Mesendoderm (in vitro differentiated cells): ENCODE results near the gene PTGR1.

ENCODE experiments used
- DNase-seq: peaks from one replicate; pipeline ENCODE4 v3.0.0; 2013
- H2AK5ac ChIP-seq: 2 replicates; pipeline ENCODE4 v1.6.1; 2013; ENCODE audit warnings: low read length, inconsistent platforms
- H2BK120ac ChIP-seq: 2 replicates; pipeline ENCODE4 v1.6.1; 2013; ENCODE audit warnings: low read depth, mild to moderate bottlenecking, low read length, moderate library complexity, mixed read lengths
- H2BK15ac ChIP-seq: replicated peaks from 2 replicates; pipeline ENCODE4 v1.6.1; 2013; ENCODE audit warnings: low read depth, mild to moderate bottlenecking, moderate library complexity
- H2BK5ac ChIP-seq: 2 replicates; pipeline ENCODE4 v1.6.1; 2013; ENCODE audit warnings: low read length, inconsistent platforms
- H3K18ac ChIP-seq: 2 replicates; pipeline ENCODE4 v1.6.1; 2013; ENCODE audit warnings: mild to moderate bottlenecking, low read length, mixed read lengths
- H3K23ac ChIP-seq: one replicate; pipeline ENCODE4 v1.6.1; 2013; ENCODE audit warnings: low read length
- H3K27ac ChIP-seq: 2 replicates; pipeline ENCODE4 v1.5.1; 2013; ENCODE audit warnings: low read depth, mild to moderate bottlenecking, inconsistent platforms, low read length, moderate library complexity
- H3K27me3 ChIP-seq: 2 replicates; pipeline ENCODE4 v1.6.1; 2013; ENCODE audit warnings: low read length, control low read depth, mild to moderate bottlenecking, inconsistent platforms; ENCODE audit not compliant: insufficient read depth, poor library complexity
- H3K36me3 ChIP-seq: 2 replicates; pipeline ENCODE4 v1.6.1; 2013; ENCODE audit warnings: low read length, inconsistent platforms; ENCODE audit not compliant: control insufficient read depth, insufficient read depth
- H3K4ac ChIP-seq: one replicate; pipeline ENCODE4 v1.6.1; 2013; ENCODE audit warnings: low read depth, mild to moderate bottlenecking, low read length, moderate library complexity
- H3K4me1 ChIP-seq: 2 replicates; pipeline ENCODE4 v1.6.1; 2013; ENCODE audit warnings: low read depth, low read length, inconsistent platforms; ENCODE audit not compliant: control insufficient read depth
- H3K4me2 ChIP-seq: 2 replicates; pipeline ENCODE4 v1.6.1; 2013; ENCODE audit warnings: low read length
- H3K4me3 ChIP-seq: 2 replicates; pipeline ENCODE4 v1.5.1; 2013; ENCODE audit warnings: mild to moderate bottlenecking, low read length
- H3K56ac ChIP-seq: one replicate; pipeline ENCODE4 v1.6.1; 2013; ENCODE audit warnings: low read length
- H3K79me1 ChIP-seq: 2 replicates; pipeline ENCODE4 v1.6.1; 2013; ENCODE audit warnings: low read length, inconsistent platforms
- H3K79me2 ChIP-seq: 2 replicates; pipeline ENCODE4 v1.6.1; 2013; ENCODE audit warnings: mild to moderate bottlenecking, low read length; ENCODE audit not compliant: control insufficient read depth, insufficient read depth
- H3K9ac ChIP-seq: 2 replicates; pipeline ENCODE4 v1.6.1; 2013; ENCODE audit warnings: low read length, inconsistent platforms
- H4K5ac ChIP-seq: one replicate; pipeline ENCODE4 v1.6.1; 2013; ENCODE audit warnings: low read length
- H4K8ac ChIP-seq: one replicate; pipeline ENCODE4 v1.6.1; 2013; ENCODE audit warnings: low read depth, mild to moderate bottlenecking, control low read depth, low read length, moderate library complexity
- WGBS: extraction: QIAGEN DNeasy Blood & Tissue Kit; methylation state at CpG from one replicate; pipeline ENCODE4 v1.1.7; 2013; ENCODE audit warnings: low lambda C conversion rate, missing lambda C conversion rate; ENCODE audit not compliant: insufficient coverage; ENCODE audit errors: extremely low coverage; 5-methylcytosine and 5-hydroxymethylcytosine counted together

PTGR1 gene

DNA sequence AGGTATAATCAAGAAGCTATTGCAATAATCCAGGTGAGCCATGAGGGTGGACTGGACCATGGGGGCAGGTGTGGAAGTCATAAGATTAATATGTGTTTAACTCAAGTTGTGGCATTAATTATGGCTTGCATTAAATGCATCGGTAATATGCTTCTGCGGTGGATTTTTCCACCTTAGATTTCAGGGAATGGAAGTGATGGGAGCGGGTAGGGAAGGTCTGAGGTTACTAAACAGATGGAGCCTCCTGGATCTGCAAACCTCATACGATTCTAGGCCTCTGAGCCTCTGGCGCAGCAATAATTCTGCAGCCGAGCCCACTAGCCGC is 74.8 kb downstream of the PTGR1 start:
- Histone ChIP-seq H3K4ac (no peak overlapping the region), H4K8ac (no peak overlapping the region), H3K9ac (peak overlapping the region; percentile 70), H2BK15ac (no peak overlapping the region), H3K4me3 (no peak overlapping the region), H3K4me1 (peaks cover 3% of the 10 kb centered on the region), H3K36me3 (no peaks in the 10 kb centered on the region), H3K56ac (peak overlapping the region; percentile 87), H3K23ac (no peak overlapping the region), H3K79me1 (no peaks in the 10 kb centered on the region), H2AK5ac (no peak overlapping the region), H3K27me3 (no peaks in the 10 kb centered on the region), H3K18ac (no peak overlapping the region), H4K5ac (no peak overlapping the region), H3K79me2 (no peaks in the 10 kb centered on the region), H3K27ac (no peak overlapping the region), H3K4me2 (peak overlapping the region; percentile 58), H2BK120ac (no peak overlapping the region), H2BK5ac (no peak overlapping the region)
- DNase-seq, result no peak
- WGBS, result no CpG with 5 or more reads among the region's 7 CpGs

- no CpG with 5 or more reads among the region's 2 CpGs for WGBS
- H3K4me3 ChIP-seq, result no peak overlapping the region
- H3K79me1 ChIP-seq, result no peaks in the 10 kb centered on the region
- no peaks in the 10 kb centered on the region for H3K27me3 ChIP-seq
- no peak overlapping the region for H2BK15ac ChIP-seq
- no peaks in the 10 kb centered on the region for H3K36me3 ChIP-seq
- no peaks in the 10 kb centered on the region for H3K4me1 ChIP-seq
- no peak overlapping the region for H3K56ac ChIP-seq
- H3K79me2 ChIP-seq, result no peaks in the 10 kb centered on the region
- H3K4ac ChIP-seq, result no peak overlapping the region
- no peak overlapping the region for H3K9ac ChIP-seq
- no peak overlapping the region for H2BK120ac ChIP-seq
- H3K23ac ChIP-seq, result no peak overlapping the region
- no peak overlapping the region for H2BK5ac ChIP-seq
- H4K8ac ChIP-seq, result no peak overlapping the region
- H3K18ac ChIP-seq, result no peak overlapping the region
- no peak overlapping the region for H3K27ac ChIP-seq
- no peak for DNase-seq
- no peak overlapping the region for H3K4me2 ChIP-seq
- no peak overlapping the region for H2AK5ac ChIP-seq
- no peak overlapping the region for H4K5ac ChIP-seq
Observed at GRCh38 chr9:111516061-111516465, 83.4 kb downstream of the PTGR1 start.

- Histone ChIP-seq H3K79me1 (no peaks in the 10 kb centered on the region), H2BK5ac (no peak overlapping the region), H3K4me3 (no peak overlapping the region), H4K8ac (no peak overlapping the region), H4K5ac (no peak overlapping the region), H3K27me3 (no peaks in the 10 kb centered on the region), H2BK120ac (no peak overlapping the region), H2AK5ac (no peak overlapping the region), H3K4ac (no peak overlapping the region), H3K9ac (no peak overlapping the region), H3K36me3 (no peaks in the 10 kb centered on the region), H3K79me2 (no peaks in the 10 kb centered on the region), H3K27ac (no peak overlapping the region), H3K18ac (no peak overlapping the region), H3K4me1 (no peaks in the 10 kb centered on the region), H3K56ac (no peak overlapping the region), H3K23ac (no peak overlapping the region), H3K4me2 (no peak overlapping the region), H2BK15ac (no peak overlapping the region)
- no peak for DNase-seq
Observed at GRCh38 chr9:111514967-111515366, 84.5 kb downstream of the PTGR1 start.
